Right lobe of liver (tissue), 6 donors: Measurements from ENCODE around the gene NKAIN4. TPM values are rescaled to one million over a fixed set of nuclear protein-coding genes. Genes with fewer than 3 reads are reported as not detected.

Source experiments
- ATAC-seq, 4 donors: fragments of 200-7000 bp; cut with Tn5 transposase; one replicate each; pipeline ENCODE4 v1.9.1; 2020; ENCODE audit warnings: mild to moderate bottlenecking in 4 of 4, moderate library complexity in 4 of 4
- DNase-seq, 3 donors: peaks; one replicate each; pipeline ENCODE4 v3.0.0-alpha.2; 2020
- H3K27ac ChIP-seq, 3 donors: fragments of 200-600 bp; one replicate each; pipeline ENCODE4 v1.8.0; 2022
- H3K27me3 ChIP-seq, 2 donors: fragments of 200-600 bp; one replicate each; pipeline ENCODE4 v1.8.0; 2022
- H3K36me3 ChIP-seq, 4 donors: fragments of 200-600 bp; sonication (generic) in 1 of 4; one replicate each; pipeline versions ENCODE4 v1.5.1 to v1.8.0; 2017 to 2022; ENCODE audit warnings: control low read depth in 1 of 4
- H3K4me1 ChIP-seq, 4 donors: fragments of 200-600 bp; sonication (generic) in 1 of 4; one replicate each; pipeline versions ENCODE4 v1.5.1 to v1.8.0; 2017 to 2022; ENCODE audit warnings: control low read depth in 1 of 4
- H3K4me3 ChIP-seq, 3 donors: fragments of 200-600 bp; one replicate each; pipeline ENCODE4 v1.8.0; 2022
- H3K9me3 ChIP-seq, 4 donors: fragments of 200-600 bp; sonication (generic) in 1 of 4; one replicate each; pipeline versions ENCODE4 v1.5.1 to v1.8.0; 2017 to 2022; ENCODE audit warnings: control low read depth in 1 of 4
- POLR2A ChIP-seq: fragments of 450-650 bp; IDR thresholded peaks from one replicate; pipeline ENCODE4 v1.6.1; 2017; ENCODE audit warnings: antibody characterized with exemption, mild to moderate bottlenecking
- WGBS: methylation state at CpG from one replicate; pipeline ENCODE4 v1.1.6; 2018; ENCODE audit warnings: low coverage, low lambda C conversion rate; ENCODE audit not compliant: insufficient coverage; ENCODE audit errors: missing lambda C conversion rate; 5-methylcytosine and 5-hydroxymethylcytosine counted together
- intact Hi-C, 2 donors: fragments of 100-400 bp; cut with DNase I; formaldehyde crosslinking; loops; one replicate each; pipeline versions ENCODE4 v1.11.2 to v1.14.1; 2022
- total RNA-seq, 6 experiments: library from RNA; depleted of rRNA in 2 of 6; stranded (reverse); fragments of >200 nt in 2 of 6; fragmentation: NEBNext Ultra II Directional in 3 of 6; extraction: Animal tissue kit (Norgen Biotek cat#: 25700) in 3 of 6; gene quantifications; one replicate each; pipeline versions ENCODE4 v1.1.0 to v1.2.4, GENCODE V29; 2016 to 2023
- TF ChIP-seq, protein P1 (sequence below), 4 donors: fragments of 200-600 bp in 3 of 4; fragments of 450-650 bp in 1 of 4; IDR thresholded peaks; one replicate each; pipeline versions ENCODE4 v1.5.1 to v1.8.0; 2016 to 2022; ENCODE audit warnings: antibody characterized with exemption in 4 of 4, mild to moderate bottlenecking in 2 of 4
- donor health status: DM: no; HTN: yes; CAD: no.
- donor health status: DM: no; HTN: no; CAD: no.
- donor health status: DM: no; HTN: no; CAD: no.
- donor health status: DM: no; HTN: yes; CAD: no.
- donor health status: DM: no; HTN: yes; CAD: no.

Gene NKAIN4
- total RNA-seq, 6 experiments from 2014 or later = not detected

DNA sequence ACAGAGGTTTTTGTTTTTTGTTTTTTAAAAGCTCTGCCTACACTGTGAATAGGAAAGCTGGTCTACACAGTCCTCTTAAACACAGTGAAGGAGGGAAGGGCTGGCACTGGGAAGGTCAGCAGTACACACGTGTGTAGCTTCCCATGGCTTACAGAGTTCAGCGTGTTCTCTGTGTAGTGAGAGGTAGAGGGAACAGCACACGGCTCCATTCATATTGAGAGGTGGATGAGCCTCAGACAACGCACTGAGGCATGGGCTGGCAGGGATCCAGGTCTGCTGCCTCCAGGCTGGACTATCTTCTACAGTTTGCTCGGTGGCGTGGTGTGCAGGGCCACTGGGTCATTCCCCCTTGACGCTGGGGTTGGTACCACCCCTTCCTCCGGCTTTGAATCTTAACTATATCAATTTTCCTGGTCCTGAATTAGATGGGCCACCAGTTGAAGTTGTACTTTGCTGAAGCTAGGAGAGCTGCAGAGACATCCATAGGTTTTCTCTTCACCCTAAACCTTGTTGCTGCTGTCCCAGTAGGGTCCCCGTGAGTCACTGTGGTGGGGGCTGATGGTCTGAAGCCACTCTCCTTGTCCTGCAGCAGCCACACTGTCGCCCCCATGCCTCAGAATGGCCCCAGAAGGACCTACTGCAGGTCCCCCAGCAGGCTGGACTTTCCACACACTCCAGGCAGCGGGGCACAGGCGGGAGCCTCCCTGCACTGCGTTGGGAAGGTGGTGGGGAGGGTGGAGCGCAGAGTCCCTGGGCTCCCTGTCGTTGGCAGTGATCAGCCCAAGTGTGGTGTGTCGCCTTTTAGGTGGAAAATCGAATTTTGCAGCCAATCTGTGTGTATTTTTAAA, 20.3 kb upstream of the NKAIN4 start:
- TF ChIP-seq, protein P1, sequence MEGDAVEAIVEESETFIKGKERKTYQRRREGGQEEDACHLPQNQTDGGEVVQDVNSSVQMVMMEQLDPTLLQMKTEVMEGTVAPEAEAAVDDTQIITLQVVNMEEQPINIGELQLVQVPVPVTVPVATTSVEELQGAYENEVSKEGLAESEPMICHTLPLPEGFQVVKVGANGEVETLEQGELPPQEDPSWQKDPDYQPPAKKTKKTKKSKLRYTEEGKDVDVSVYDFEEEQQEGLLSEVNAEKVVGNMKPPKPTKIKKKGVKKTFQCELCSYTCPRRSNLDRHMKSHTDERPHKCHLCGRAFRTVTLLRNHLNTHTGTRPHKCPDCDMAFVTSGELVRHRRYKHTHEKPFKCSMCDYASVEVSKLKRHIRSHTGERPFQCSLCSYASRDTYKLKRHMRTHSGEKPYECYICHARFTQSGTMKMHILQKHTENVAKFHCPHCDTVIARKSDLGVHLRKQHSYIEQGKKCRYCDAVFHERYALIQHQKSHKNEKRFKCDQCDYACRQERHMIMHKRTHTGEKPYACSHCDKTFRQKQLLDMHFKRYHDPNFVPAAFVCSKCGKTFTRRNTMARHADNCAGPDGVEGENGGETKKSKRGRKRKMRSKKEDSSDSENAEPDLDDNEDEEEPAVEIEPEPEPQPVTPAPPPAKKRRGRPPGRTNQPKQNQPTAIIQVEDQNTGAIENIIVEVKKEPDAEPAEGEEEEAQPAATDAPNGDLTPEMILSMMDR (IDR thresholded peaks at IDR 0.05) = no peak
- TF ChIP-seq POLR2A = no peak
- H3K36me3 ChIP-seq = peaks cover 0 to 27% (median 5%) of the 10 kb centered on the region in 4 donors
- peaks cover 0 to 13% (median 6%) of the 10 kb centered on the region in 4 donors for H3K4me1 ChIP-seq
- H3K27me3 ChIP-seq = no peaks in the 10 kb centered on the region
- intact Hi-C loops = loop anchor here in 1 of 2 donors (5.0 kb wide), 1 partner anchor 408 kb away; no protein-coding TSS in a partner anchor
- no peak overlapping the region for H3K4me3 ChIP-seq
- ATAC-seq (no peak), DNase-seq (no peak)
- H3K9me3 ChIP-seq = no peaks in the 10 kb centered on the region
- no peak overlapping the region for H3K27ac ChIP-seq
- whole genome bisulfite sequencing = 55% methylated on average over 7 of the region's 17 CpGs

GRCh38 chr20:63273635-63274380, 19.5 kb upstream of the NKAIN4 start:
- peak in 1 of 4 donors; percentile 25 for ATAC-seq
- TF ChIP-seq POLR2A = no peak
- TF ChIP-seq, protein P1 (IDR thresholded peaks at IDR 0.05) = no peak
- Histone ChIP-seq H3K27me3 (no peaks in the 10 kb centered on the region), H3K4me1 (peaks cover 0 to 13% (median 6%) of the 10 kb centered on the region in 4 donors), H3K36me3 (peaks cover 0 to 19% (median under 1%) of the 10 kb centered on the region in 4 donors), H3K9me3 (no peaks in the 10 kb centered on the region), H3K27ac (peak overlapping the region in 1 of 3 donors; percentile 38), H3K4me3 (peak overlapping the region; percentile 82 to 98 (median 90))
- WGBS = 10% methylated on average over 18 of the region's 20 CpGs
- intact Hi-C loops = no loop called here
- no peak for DNase-seq

DNA sequence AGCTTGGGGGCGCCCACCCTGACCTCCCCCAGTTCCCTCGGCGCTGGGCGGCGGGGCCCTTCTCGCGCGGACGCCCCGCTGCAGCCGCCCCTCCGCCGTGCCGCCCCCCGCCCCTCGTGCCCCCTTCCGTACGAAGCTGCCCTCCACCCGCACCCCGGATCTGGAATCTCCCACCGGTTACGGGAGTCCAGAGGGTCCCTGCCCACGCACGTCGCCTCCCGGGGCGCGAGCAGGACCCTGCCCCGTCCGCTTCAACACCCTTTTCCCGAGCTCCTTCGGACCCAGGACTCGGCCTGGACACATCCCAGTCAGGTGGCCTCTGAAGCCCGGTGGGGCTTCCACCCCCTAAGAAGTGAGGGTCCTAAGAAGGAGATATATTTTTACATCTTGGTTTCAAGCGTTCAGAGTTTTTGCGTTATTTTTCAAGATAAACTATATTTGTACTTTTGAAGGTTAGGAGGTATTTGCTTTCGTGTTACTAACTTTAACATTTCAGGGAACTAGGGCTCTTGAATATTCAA, 18.9 kb upstream of the NKAIN4 start:
- WGBS = under 1% methylated on average over 7 of the region's 37 CpGs
- intact Hi-C loops = no loop called here
- ATAC-seq (no peak), DNase-seq (no peak)
- Histone ChIP-seq H3K27ac (peak overlapping the region in 2 of 3 donors; percentile 38 to 49), H3K27me3 (no peaks in the 10 kb centered on the region), H3K36me3 (peaks cover 0 to 17% (median 0%) of the 10 kb centered on the region in 4 donors), H3K9me3 (no peaks in the 10 kb centered on the region), H3K4me3 (peak overlapping the region; percentile 82 to 98 (median 90)), H3K4me1 (peaks cover 0 to 13% (median 6%) of the 10 kb centered on the region in 4 donors)
- TF ChIP-seq POLR2A = no peak
- TF ChIP-seq, protein P1 (IDR thresholded peaks at IDR 0.05) = no peak
